ENCODE measurements around the gene SLC66A3. TPM values are rescaled to one million over a fixed set of nuclear protein-coding genes. Genes with fewer than 3 reads are reported as not detected.

The SLC66A3 gene
- total RNA-seq, 2 donors from 2014 or later = 53.6 to 124 TPM

DNA sequence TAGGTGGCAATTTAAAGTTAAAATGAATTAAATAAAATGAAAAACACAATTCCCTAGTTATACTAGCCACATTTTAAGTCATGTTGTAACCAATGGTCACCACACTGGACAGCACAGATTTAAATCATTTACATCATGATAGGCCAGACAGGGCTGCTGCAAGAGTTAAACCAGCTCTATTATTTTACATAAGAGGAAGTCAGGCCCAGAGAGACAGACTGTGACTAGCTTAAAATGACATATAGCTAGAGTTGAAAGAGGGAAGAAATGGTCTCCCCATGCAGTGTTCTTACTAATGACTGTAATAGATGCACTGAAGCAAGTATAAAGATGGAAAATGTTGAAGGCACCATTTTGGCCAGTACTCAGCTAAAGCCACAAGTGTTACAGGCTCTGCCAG lies 69.6 kb downstream of the SLC66A3 start:
- no peak for DNase-seq (ENCODE audit: low spot score)
- Histone ChIP-seq H3K4me1 (ENCODE audit: control insufficient read depth in 1 of 2, low read depth in 2 of 2) (peaks cover 6 to 15% of the 10 kb centered on the region in 2 donors), H3K4me3 (no peak overlapping the region), H3K27ac (no peak overlapping the region), H3K36me3 (peaks cover 18% of the 10 kb centered on the region), H3K27me3 (replicated peaks; ENCODE audit: insufficient read depth) (no peaks in the 10 kb centered on the region), H3K9me3 (no peaks in the 10 kb centered on the region)
- TF ChIP-seq CTCF (IDR thresholded peaks at IDR 0.05) = no peak
- ATAC-seq (ENCODE audit: insufficient number of reproducible peaks, low FRiP score, low read depth) = no peak

GRCh38 chr2:11227595-11227994 lies 72.3 kb downstream of the SLC66A3 start:
- Histone ChIP-seq H3K27ac (no peak overlapping the region), H3K4me3 (no peak overlapping the region), H3K27me3 (replicated peaks; ENCODE audit: insufficient read depth) (no peaks in the 10 kb centered on the region), H3K4me1 (ENCODE audit: control insufficient read depth in 1 of 2, low read depth in 2 of 2) (peaks cover 6 to 19% of the 10 kb centered on the region in 2 donors), H3K9me3 (no peaks in the 10 kb centered on the region), H3K36me3 (peaks cover 9% of the 10 kb centered on the region)
- ATAC-seq (ENCODE audit: insufficient number of reproducible peaks, low FRiP score, low read depth) (no peak), DNase-seq (ENCODE audit: low spot score) (no peak)
- no peak for TF ChIP-seq CTCF (IDR thresholded peaks at IDR 0.05)

Other genes starting within 250 kb of the SLC66A3 start
- not detected for gene KCNF1, start 243.5 kb upstream of the SLC66A3 start, total RNA-seq
- gene ROCK2, start 189.2 kb downstream of the SLC66A3 start, total RNA-seq = 10 to 100 TPM; 85.8 to 96.6 TPM

Data from thoracic aorta (tissue), 2 donors.